NCI-H2196 (cell line): Measurements from ENCODE around the gene STK11IP.

Experiments used
- DNase-seq: peaks from one replicate; lab custom pipeline; 2025; ENCODE audit not compliant: unreplicated experiment; lab: John Stamatoyannopoulos, UW

STK11IP gene

GRCh38 chr2:219576505-219577388, 20.9 kb upstream of the STK11IP start:
- DNase-seq, result no peak

- DNase-seq, result no peak
These were observed 18.6 kb upstream of the STK11IP start for GRCh38 chr2:219578811-219579613.

- no peak for DNase-seq
These were observed 16.3 kb upstream of the STK11IP start for GRCh38 chr2:219581346-219581745.

- DNase-seq, result no peak
These were observed 6.6 kb upstream of the STK11IP start for GRCh38 chr2:219591091-219591490.

DNA sequence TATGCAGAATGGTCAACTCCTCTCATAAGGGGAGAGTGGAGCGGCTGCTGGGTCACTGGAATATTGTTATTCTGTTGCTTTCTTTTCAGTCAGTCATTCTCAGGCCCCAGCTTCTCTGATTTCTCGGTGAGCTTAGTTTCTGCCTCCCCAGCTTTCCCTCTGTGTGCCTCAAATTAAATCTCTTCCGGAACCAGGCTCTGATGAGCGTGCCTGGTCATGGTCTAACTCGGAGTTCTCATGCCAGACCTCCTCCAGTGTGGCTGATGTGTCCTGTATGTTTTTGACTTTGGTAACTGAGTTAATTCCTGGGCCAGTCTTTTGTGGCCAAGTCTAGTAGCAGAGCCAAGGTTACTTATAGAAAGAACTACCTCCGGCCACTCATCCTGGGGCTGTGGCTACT, 4.9 kb upstream of the STK11IP start:
- no peak for DNase-seq

DNA sequence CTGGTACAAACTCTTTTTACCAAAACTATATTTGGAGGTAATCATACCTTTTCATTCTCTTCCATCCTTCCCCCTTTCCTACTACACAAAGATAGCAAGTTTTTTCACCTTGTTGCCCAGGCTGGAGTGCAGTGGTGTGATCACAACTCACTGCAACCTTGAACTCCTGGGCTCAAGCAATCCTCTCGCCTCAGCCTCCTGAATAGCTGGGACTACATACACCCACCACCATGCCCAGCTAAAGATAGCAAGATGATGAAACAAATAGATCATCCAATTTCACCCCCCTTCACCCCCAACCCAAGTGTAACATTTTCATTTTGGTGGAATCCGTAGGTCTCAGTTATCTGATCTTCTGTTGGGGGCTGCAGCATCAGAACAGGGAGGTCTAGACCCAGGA, 4.5 kb upstream of the STK11IP start:
- DNase-seq, result no peak

GRCh38 chr2:219595256-219595655, 2.4 kb upstream of the STK11IP start:
- DNase-seq, result no peak

DNA sequence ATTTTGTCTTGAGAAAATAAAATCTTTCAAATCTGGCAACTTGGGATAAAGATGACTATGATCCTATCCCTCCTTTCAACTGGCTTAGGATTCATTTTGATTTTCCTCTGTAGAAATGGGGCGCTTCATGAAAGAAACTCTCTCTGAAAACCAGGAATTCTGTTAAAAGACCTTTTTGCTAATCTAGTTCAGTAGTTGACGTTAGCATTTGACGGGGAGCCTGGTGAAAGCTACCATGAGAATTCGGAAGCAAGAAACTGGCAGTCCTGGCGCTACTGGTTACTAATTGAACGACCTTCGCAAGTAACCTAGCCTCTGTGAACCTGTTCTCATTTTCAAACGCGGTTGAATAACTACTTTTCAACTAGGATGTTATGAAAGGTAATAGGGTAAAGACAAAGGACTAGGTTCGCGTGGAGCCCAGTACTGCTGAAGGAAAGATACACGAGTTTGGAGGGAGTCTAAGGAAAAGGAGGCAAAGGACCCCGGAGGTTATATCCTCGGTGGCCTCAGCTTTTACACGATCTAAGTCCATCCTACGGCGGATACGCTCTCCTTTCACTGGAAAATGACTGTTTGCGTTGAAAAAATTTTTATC, 604 bp upstream of the STK11IP start:
- DNase-seq, result no peak

- DNase-seq, result peak; percentile 17
These were observed 836 bp downstream of the STK11IP start for GRCh38 chr2:219598308-219599078.

DNA sequence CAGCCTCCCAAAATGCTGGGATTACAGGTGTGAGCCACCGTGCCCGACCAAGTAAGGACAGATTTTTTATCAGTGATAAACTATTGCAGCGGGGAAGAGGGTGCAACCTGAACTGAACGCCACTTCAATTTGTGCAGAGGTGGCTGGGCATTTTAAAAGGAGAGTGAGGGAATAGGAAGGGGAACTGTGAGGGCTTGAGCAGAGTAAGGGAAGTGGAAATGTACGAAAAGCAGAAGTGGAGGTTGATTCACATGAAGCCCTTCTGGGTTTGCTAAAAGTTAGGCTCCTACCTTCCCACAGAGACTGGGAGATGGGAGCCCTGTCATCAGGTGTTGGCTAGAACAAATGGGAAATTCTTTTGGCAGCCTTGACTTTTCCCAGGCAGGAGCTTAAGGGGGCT, 6.1 kb downstream of the STK11IP start:
- no peak for DNase-seq

- no peak for DNase-seq
These were observed 7.9 kb downstream of the STK11IP start for GRCh38 chr2:219605607-219605954.

DNA sequence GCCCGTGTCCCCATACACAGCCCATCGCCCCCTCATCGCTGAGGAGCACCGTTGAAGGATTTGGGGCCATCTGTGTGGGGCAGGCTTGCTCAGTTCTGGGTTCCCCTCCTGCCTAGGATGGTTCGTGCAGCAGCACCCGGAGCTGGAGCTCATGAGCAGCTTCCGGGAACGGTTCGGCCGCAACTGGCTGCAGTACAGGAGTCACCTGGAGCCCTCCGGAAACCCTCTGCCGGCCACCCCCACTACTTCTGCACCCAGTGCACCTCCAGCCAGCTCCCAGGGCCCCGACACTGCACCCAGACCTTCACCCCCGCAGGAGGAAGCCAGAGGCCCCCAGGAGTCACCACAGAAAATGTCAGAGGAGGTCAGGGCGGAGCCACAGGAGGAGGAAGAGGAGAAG, 10.3 kb downstream of the STK11IP start:
- DNase-seq, result no peak

GRCh38 chr2:219608399-219608964, 10.8 kb downstream of the STK11IP start:
- no peak for DNase-seq

DNA sequence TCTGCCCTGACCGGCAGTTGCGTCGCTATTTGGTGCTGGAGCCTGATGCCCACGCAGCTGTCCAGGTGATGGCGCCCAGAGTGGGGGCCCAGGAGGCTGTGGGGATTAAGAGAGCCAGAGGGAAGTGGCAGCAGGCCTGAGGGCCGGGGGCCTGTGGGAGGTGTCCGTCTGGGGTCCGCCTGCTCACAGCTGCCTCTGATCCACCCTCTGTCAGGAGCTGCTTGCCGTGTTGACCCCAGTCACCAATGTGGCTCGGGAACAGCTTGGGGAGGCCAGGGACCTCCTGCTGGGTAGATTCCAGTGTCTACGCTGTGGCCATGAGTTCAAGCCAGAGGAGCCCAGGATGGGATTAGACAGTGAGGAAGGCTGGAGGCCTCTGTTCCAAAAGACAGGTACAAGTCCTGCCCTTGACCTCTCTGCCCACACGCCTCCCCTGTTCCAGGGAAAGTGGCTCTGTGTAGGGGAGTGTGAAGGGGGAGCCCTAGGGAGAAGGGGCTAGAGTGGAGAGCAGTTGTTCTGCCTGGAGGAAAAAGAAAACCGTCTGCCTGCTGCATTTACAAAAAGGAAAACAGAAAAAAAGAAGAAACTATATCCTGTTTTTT, 11.6 kb downstream of the STK11IP start:
- DNase-seq, result no peak

GRCh38 chr2:219611306-219611705, 13.6 kb downstream of the STK11IP start:
- DNase-seq, result no peak

GRCh38 chr2:219611866-219612576, 14.4 kb downstream of the STK11IP start:
- peak; percentile 31 for DNase-seq

DNA sequence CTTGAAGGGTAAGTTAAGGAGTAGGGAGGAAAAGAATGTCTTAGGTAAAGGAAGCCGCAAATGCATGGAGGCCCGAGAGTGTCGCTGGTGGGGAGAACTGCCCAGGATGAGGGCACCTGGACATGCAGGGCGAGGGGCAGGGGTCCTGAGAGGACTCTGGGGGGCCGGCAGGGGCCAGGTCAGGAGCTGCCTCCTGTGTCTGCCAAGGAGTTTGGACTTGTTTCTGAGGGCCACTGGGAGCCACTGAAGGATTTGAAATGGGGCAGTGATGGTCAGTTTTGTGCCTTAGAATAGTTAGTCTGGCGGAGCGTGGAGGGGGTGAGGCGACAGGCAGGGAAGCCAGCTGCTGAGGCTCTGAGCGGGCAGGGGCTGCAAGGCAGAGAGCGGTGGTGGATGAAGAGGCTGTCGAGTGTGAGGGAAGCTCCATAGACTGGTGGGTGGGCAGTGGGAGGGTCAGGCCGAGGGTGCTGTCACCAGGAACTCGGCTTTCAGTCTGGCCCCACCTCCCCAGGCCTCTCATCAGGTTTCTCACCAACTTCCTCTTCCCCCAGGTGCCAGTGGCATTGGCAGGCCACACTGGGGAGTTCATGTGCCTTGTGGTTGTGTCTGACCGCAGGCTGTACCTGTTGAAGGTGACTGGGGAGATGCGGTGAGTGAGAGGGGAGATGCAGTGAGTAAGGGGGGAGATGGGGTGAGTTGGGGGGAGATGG, 15.1 kb downstream of the STK11IP start:
- DNase-seq, result no peak

DNA sequence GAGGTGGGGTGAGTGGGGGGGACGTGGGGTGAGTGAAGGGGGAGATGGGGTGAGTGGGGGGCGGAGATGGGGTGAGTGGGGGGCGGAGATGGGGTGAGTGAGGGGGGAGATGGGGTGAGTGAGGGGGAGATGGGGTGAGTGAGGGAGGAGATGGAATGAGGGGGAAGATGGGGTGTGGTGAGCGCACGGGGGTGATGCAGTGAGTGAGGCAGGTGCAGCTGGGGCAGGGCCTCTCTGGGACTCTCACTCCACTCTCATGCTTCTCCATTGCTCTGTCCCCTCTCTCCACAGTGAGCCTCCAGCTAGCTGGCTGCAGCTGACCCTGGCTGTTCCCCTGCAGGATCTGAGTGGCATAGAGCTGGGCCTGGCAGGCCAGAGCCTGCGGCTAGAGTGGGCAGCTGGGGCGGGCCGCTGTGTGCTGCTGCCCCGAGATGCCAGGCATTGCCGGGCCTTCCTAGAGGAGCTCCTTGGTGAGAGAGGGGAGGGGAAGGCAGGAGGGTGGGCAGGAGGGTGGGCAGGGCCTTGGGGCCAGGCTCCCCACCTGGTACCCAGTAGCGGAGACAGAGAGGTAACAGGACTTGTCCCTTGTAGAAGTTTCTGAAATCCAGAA, 15.9 kb downstream of the STK11IP start:
- DNase-seq, result no peak
